ENCODE results near the gene OSBPL2. TPM values are rescaled to one million over a fixed set of nuclear protein-coding genes. Genes with fewer than 3 reads are reported as not detected.

Gene OSBPL2
- total RNA-seq, 1 donor from 2014 or later = 25.8 TPM

DNA sequence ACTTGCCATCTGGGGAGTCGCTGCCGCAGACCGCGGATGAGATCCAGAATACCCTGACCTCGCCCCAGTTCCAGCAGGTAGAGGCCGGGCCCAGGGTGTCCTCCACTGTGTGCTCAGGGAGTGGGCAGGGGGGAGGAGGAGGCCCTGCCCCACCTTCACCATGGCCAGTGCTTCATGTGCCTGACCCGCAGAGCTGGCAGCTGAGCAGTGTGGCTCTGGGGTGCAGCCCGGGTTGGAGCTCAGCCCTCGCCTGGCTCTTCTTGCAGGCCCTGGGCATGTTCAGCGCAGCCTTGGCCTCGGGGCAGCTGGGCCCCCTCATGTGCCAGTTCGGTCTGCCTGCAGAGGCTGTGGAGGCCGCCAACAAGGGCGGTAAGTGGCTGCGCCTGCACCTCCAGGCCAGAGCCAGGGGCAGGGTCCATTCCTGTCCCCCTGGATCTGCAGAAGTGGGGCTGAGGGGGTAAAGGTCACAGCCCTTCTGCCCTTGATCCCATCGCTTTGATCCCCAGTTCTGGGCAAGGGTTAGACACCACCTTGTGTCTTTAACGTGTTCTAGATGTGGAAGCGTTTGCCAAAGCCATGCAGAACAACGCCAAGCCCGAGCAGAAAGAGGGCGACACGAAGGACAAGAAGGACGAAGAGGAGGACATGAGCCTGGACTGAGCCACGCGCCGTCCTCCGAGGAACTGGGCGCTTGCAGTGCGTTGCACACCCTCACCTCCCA is 69.9 kb downstream of the OSBPL2 start:
- DNase-seq (ENCODE audit: extremely low read depth, low read depth, low spot score) = no peak

DNA sequence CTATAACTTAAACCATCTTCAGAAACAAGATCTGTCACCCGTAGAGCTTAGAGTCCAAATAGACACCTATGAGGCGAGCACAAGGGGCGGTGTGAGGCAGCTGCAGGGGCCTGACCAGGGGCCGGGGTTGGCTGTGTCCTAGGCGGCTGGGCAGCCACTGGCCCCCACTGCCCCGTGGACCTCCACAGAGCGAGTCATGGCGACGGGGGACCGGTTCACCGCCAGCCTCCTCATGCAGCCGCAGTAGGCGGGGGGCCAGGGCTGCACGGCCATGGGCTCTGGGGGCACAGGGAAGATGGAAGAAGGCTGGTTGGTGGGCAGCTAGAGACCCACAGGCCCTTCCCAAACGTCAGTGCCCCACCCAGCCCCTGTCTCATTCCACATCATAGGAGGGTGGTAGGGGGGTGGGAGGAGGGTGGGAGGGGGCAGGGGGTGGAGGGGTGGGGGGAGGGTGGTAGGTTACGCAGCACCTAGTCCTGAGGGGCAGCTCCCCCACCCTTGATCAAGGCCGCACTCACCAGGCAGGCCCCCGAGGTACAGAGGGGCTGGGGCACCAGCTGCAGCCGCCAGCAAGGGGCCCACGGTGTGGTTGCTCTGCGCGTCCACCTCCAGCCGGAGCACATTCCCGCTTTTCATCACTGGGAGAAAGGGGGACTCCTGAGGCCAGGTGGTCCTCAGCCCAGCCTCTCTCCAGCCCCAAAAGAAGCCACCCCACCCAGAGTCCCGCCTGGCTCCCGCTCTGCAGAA is 71.0 kb downstream of the OSBPL2 start:
- DNase-seq (ENCODE audit: extremely low read depth, low read depth, low spot score) = no peak

DNA sequence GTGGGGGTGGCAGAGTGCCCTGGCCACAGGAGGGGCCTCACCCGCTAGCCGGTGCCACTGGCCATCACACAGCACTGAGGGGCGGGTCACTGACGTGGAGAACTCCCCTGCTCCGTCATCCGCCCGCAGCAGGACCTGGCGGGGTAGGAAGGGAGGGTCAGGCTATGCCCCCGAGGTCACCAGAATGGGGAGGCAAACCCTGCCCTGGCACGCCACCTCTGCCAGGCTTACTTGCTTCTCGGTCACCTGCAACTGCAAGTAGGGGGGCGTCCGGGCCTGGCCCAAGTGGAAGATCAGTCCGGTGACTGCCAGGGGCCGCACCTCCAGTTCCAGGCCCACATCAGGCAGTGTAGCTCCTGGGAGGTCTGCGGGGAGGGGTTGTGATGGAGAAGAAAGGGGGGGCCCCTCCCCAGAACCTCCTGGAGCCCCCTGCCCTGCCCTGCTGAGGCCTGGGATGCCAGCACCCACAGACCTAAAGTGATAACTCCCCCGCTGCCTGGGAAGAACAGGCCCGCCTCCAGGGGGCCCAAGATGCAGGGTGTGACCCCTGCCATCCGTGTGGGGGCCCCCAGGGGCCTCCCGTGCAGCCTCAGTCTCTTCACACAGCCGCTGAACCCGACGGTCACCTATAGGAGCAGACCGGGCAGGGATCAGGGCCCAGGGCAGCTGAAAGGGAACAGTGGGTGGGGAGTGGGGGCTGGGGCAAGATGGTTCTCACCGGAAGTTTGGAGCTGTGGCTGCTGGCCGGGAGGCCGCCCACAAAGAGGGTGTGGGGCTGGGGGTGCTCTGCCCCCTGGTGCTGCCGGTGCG is 71.8 kb downstream of the OSBPL2 start:
- no peak for DNase-seq (ENCODE audit: extremely low read depth, low read depth, low spot score)

DNA sequence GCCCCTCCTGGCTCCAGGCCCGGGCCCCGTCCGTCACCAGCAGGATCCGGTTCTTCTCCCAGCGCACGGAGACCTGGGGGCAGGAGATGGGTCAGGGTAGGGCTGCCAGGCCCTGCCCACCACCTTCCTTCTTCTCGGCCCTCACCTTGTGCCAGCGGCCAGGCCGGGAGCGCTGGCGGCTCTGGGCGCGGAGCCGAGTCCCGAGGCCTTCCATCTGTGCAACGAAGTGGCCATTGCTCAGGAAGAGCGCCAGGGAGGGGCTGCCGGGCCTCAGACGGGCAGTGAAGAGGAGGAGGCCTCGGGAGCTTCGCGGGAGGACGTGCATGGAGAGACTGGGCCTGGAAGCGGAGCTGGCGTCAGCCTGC is 72.4 kb downstream of the OSBPL2 start:
- no peak for DNase-seq (ENCODE audit: extremely low read depth, low read depth, low spot score)

DNA sequence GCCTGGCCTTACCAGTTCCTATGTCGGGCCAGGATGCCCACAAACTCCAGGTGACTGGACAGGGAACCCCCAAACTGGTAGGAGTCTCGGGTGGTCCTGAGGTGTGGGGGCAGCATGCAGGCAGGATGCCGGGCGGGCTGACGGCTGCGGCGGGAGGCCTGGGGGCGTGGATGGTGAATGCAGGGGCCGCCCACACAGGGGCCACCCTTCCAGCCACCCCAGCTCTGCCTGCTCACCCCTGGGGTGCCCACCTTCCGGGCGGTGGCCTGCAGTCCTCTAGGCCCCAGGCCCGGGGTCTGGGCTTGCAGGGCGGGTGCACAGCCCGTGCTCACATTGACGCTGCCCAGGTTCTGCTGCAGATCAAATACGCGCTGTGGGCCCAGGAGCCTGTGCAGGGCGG is 72.8 kb downstream of the OSBPL2 start:
- DNase-seq (ENCODE audit: extremely low read depth, low read depth, low spot score) = no peak

DNA sequence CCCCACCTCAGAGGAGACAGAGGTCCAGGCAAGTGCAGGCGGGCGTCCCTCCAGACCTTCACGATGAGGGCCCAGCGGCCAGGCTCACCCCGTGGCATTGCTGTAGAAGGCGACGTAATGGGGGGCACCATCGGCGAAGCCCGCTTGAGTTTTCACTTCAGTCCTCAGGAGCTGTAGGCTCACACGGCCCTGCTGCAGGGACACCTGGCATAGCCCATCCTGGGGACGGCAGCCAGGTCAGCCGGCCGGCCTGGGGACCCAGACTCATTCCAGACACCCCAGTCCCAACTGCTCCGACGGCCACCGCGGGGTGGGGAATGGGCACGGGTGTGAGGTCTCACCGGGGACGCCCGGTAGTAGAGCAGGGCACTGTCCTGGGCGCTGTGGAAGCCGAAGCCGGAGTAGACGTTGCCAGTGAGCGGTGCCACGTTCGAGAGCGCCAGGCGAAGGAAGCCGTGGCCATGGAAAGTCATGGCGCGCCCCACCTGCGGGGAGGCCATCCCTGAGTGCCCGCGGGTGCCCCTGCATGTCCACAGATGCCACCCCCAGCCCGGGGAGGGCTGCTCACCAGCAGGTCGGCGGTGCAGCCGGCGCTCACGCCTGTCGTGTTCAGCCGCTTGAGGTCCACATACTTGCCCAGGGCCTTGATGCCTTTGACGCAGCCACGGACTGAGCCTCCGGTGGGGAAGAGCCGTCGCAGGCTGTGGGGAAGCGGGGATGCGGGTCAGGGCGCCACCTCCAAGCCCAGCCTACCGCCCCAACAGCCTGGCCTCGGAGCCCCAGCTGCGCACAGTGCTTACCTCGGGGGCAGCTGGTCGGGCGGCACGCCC is 73.7 kb downstream of the OSBPL2 start:
- DNase-seq (ENCODE audit: extremely low read depth, low read depth, low spot score) = no peak

DNA sequence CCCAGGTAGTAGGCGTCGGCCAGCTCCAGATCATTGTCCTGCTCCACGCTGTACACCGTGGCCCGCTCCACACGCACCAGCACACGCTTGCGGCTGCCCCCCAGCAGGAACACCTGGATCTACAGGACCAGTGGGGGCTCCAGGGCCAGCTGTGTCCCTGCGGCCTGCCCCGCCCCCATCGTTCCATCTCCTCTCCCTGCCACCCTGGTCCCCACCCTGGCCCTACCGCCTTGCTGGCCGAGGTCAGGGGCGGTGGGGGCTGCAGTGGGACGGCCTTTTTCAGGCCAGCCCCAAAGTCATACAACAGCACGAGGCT is 74.3 kb downstream of the OSBPL2 start:
- DNase-seq (ENCODE audit: extremely low read depth, low read depth, low spot score) = no peak

DNA sequence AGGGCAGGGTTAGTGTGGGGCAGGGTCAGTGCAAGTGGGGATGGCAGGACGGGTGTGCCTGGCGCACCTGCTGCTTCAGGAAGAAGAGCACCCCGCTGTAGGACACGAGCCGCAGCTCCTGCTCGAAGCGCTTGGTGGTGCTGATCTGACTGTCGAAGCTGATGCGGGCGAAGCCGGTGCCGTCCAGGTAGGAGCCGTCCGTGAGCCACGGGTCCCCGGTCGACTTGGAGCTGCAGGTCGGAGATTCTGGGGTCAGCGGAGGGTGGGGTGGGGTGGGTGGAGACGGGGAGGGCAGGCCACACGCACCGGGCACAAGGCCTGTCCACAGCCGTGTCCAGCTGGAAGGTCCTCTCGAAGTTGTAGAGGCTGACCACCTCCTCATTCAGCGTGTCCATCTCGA is 74.7 kb downstream of the OSBPL2 start:
- no peak for DNase-seq (ENCODE audit: extremely low read depth, low read depth, low spot score)

DNA sequence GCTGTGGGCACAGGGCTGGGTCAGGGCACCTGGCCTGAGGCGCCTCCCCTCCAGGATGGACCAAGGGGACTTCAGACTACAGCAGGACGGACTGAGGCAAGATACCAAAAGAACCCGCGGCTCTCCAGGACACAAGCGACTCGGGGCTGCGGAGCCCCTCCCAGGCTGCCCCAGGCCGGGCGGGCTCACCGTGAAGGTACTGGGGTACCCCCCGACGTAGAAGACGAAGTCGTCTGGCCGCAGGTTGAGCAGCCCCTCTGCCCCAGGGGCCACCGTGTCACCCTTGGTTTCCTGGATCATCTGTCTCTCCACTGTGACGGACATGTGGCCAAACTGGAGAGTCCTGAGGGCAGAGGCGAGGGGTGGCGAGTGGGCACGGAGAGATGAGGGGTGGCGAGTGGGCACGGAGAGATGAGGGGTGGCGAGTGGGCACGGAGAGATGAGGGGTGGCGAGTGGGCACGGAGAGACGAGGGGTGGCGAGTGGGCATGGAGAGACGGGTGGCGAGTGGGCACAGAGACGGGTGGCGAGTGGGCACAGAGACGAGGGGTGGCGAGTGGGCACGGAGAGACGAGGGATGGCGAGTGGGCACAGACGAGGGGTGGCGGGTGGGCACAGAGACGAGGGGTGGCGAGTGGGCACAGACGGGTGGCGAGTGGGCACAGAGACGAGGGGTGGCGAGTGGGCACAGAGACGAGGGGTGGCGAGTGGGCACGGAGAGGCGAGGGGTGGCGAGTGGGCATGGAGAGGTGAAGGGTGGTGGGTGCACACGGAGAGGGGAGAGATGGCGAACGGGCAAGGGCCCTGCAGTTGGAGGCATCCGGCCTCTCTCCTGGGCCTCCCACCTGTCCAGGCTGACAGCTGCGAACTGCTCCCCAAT is 75.4 kb downstream of the OSBPL2 start:
- DNase-seq (ENCODE audit: extremely low read depth, low read depth, low spot score) = no peak

DNA sequence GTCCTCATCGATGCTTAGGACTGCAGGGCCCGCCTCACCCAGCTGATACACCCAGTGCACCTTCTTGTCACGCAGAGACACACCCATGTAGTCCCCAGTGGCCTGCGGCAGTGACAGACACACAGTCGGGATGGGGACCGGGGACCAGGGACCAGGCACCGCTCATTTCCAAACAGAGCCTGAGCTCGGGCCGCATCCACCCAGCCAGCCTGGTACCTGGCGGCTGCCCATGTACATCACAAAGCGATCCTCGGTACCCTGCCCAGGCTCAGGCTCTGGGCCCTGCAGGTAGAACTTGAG is 76.0 kb downstream of the OSBPL2 start:
- DNase-seq (ENCODE audit: extremely low read depth, low read depth, low spot score) = no peak

DNA sequence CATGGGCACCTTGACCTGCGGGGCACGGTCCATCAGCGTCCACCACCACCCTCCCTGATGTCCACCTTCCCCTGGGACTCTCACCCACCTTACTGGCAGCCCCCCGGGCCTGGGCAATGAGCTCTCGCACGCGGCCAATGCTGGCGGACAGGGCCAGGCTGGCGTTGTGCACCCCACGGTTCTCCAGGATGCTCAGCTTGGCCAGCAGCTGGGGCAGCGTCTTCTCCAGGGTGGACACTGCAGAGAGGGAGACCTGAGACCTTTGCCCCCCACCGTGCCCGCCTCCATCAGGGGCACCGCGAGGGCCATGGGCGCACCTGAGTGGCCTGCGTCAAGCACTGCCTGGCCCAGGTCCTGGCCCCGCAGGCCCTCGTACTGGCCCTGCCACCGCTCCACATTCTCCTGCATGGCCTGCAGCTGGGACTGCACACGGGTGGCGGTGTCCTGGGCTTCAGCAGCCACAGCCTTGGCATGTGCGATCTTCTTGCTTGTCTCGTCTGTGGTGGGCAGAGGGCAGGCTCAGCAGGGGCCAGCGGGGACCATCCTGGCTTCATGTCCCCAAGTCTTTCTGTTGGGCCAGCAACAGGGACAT is 76.5 kb downstream of the OSBPL2 start:
- no peak for DNase-seq (ENCODE audit: extremely low read depth, low read depth, low spot score)

DNA sequence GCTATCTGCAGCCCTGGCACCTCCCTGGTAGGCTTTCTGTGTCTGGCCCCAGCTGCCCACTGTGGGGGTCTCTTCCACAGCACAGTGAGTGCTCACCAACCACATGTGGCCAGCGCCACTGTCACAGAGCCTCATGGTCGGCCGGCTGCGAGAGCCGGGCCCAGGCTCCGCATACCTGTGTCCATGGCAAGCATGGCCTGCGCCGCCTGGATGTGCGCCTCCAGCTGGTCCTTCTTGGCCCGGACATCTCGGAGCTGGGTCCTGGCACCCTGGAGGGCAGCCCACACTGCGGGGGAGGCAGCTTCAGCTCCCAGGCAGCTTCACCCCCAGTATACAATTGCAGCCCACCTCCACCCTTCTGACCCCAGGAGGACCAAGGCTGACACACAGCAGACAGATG is 77.5 kb downstream of the OSBPL2 start:
- DNase-seq (ENCODE audit: extremely low read depth, low read depth, low spot score) = no peak

DNA sequence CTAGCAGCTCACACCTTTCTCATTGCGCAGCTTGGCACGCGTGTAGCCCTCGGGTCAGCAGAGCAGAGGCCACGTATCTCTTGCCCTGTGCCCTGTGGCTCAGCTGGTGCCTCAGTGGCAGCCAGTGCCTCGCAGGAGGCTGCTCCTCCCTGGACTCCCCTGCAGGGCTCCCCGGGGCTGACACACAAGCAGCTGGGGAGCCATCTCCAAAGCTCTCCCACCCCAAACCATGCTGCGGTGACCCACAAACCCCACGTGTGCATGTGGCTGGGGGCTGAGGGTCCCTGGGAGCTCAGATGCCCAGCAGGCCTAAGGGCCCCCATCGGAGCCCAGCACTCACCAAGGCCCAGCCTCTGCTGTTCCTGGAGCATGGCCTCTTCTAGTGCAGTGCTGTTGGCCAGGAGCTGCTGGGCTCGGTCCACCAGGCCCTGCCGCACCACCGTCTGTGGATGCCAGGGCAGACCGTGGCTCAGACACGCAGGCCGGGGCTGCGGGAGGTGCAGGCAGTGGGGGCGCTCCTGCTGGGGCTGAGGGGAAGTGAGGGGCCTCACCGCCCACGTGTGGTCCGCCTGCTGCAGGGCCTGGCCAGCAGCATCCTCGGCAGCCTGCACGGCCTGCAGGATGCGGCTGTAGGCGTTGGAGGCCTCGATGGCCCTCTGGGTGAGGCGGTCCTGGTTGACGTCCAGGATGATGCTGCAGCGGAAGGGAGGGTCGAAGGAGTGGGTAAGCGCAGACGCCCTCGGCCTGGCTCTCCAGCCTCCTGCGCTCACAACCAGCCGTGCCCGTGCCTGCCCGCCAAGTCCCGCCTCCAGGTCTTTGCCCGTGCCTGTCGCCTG is 78.2 kb downstream of the OSBPL2 start:
- no peak for DNase-seq (ENCODE audit: extremely low read depth, low read depth, low spot score)

DNA sequence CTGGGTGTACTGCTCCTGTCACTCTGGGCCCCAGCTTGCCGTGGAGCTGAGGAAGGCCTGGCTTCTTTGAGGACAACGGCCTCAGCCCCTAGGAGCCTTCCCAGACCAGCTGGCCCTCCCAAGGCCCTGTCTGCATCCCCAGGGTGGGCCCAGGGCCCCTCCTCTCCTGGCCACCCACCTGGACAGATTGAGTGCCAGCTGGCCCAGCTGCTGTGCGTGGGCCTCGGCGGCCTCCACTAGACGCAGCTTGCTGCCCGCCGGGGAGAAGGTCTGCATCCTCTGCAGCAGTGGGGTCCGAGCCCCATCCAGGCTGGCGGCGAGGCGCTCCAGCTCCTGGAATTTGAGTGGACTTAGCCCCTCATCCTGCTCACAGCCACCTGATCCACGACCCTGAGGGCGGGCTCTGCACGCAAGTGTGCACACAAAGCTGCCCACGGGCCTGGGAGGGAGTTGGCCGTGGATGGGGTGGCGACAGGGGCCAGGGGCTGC is 78.9 kb downstream of the OSBPL2 start:
- no peak for DNase-seq (ENCODE audit: extremely low read depth, low read depth, low spot score)

DNA sequence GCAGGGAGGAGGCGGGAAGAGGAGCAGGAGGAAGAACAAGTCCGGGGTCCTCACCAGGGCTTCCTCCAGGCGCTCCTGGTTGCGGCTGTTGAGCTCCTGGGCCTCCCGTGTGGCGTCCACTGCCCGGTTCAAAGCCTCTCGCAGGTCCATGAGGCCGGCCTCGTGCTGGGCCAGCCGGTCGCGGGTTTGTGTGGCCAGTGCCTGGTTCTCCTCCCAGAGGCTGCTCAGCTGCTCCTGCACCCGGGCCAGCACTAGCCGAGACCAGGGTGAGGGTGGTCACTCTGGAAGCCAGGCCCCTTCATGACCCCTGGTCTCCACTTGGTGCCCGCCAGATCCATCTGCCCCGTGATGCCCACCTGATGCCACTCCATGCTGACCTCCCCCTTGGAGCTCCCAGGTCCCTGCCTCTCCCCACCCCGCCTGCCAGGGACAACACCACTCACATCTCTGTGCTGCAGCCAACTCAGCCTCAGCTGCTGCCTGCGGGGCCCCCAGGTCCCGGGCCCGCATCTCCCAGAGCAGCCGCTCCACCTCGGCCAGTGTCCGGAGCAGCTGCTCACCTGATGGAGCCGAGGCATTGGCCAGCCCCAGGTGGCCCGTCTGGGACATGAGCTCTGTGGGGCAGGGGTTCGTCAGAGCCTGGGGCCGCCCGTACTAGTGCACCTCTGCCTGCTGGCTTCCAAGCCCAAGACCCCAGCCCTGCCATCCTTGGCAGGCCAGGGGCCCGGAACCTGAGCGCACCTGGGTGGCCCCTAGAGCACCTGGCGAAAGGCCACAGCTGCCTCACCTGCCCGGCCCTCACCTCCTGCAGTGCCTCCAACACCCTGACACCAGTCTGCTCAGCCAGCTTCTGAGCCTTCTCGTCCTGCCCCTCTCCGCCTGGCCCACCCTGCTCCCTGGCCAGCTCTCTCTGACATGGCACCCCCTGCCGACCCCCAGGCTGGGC is 80.4 kb downstream of the OSBPL2 start:
- no peak for DNase-seq (ENCODE audit: extremely low read depth, low read depth, low spot score)

DNA sequence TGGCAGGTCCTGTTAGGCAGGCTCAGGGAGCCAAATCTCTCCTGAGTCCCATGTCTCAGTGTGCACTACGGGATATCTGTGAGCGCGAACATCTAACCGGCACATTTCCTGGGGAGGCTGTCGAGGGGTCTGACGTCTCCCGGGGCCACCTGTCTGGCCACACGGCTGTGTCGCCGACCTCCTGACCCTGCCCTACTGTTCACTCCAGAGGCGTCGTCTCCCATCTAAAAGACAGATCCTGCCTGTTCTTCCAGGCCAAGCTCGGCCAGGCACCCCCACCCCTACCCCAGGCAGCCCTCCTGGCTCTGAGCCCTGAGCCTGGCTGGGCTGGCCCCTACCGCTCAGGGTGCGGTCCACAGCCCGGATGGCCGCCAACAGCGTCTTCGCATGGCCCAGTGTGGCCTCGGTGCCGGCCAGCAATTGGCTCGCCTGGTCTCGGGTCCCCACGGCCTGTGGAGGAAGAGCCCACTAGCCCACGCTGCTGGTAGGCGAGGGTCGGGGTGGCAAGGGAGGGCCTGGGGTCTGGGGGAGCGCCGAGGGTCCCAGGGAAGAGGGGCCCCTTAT is 81.1 kb downstream of the OSBPL2 start:
- DNase-seq (ENCODE audit: extremely low read depth, low read depth, low spot score) = no peak

DNA sequence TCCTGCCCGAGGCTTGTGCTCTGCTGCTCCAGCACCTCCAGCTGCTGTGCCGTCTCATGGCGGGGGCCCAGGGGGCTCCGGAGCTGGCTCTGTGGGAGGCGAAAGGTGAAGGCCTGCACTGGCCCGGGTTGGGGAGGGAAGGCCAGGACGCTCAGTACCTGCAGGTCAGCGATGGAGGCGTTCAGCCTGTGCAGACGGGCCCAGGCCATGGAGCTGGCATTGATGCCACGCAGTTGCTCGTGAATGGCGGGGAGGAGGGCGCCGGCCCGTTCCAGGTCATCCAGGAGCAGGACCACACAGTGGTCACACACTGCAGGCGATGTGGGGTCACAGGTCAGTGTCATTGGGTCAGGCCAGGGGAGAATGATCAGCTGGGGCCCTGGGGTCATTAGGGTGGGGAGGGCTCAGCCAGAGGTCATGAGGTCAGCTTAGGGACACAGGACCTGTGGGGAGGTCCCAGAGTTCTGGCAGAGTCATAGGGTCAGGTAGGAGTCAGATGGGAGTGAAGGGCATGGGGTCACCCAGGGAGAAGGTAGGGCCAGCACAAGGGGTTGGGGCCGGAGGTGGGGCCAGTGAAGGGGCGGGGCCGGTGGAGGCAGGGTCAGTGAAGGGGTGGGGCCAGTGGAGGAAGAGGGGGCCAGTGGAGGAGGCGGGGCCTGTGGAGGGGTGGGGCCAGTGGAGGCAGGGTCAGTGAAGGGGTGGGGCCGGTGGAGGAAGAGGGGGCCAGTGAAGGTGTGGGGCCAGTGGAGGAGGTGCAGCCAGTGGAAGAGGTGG is 82.4 kb downstream of the OSBPL2 start:
- no peak for DNase-seq (ENCODE audit: extremely low read depth, low read depth, low spot score)

Measured in glomerular endothelial cell (primary cell).